HG02970 (cell line): Measurements from ENCODE around the gene NAT10.

Source experiments
- ATAC-seq: cut with Tn5 transposase; IDR thresholded peaks from one replicate; pipeline ENCODE4 v1.9.1; 2021; ENCODE audit warnings: mild to moderate bottlenecking, moderate library complexity, moderate number of reproducible peaks; ENCODE audit not compliant: unreplicated experiment, low FRiP score

Gene NAT10

DNA sequence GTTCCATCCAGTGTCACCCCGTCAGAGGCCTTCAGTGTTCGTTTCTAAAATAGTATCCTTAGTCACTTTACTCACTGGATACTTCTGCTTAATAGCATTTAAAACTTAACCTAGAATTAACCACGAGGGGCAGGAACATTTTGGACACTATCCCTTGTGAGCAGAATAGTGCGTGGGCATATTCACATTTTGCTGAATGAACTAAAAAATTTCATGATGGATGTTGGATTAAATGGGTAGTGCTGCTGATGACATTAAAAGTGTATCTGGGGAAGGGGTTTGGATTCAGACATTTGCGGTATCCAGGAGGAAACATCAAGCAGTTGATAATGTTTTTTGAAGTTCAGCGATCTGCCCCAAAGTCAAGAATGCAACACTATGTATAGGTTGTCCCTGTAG lies 750 bp upstream of the NAT10 start:
- ATAC-seq, result no peak

DNA sequence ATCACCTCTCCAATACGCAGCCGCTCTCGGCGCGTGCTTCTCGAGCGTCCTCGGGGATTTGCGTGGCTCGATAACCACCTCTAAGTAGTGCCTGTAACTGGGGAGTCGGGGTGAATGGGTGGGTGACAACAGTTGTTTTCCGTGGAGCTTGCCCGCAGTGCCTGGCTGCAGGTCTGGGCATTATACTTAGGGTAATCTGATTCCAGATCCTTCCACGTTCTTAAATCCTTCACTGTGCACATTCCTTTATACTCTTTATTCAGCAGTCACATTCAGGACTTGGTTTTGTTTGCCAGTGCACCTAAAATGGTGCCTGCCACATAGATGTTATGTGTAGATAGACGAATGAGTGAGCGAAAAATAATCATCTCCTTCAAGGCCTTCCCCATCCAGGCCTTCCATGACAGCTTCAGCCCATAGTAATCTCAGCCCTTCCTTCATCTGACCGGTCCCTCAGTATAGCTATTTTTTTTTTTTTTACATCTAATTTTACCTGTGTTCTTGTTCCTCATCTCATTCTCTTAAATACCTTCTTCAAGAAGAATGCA lies 602 bp downstream of the NAT10 start:
- no peak for ATAC-seq

DNA sequence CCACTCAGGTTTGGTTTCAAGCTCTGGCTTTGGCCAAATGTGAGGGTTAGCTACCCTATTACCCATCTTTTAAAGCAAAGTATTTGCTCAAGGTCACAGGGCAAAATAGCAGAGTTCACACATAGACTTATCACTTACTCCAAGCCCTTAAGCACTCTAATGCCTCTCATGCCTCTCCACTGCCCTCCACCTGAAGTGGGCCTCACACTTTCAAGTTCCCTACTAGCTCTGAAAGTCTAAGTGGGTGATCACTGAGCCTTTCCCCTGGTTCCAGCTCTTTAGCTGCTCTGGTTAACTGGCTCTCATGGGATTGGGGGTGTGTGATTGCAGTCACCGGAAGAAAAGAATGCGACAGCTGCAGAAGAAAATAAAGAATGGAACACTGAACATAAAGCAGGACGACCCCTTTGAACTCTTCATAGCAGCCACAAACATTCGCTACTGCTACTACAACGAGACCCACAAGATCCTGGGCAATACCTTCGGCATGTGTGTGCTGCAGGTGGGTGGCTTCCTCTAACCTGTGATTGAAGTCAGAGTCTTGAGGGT lies 6.4 kb downstream of the NAT10 start:
- ATAC-seq, result no peak

DNA sequence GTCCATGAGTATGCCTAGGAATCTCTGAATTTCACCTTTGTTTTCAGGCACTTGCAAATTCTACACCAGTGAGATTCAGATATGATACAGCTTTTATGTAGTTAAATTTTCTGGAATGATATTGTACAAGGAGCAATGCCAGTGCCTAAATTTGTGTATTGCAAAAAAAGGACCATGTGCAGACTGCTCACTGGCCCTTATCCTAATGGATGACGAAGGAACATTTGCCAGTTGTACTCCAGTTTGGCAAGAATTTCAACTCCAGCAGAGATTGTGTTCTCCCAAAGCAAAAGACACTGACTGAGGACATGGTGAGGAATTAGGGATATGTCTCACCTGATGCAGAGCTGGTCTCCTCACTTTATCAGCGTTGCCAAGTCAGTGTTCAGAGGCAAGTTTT lies 8.6 kb downstream of the NAT10 start:
- no peak for ATAC-seq

GRCh38 chr11:34114471-34114870 lies 9.0 kb downstream of the NAT10 start:
- no peak for ATAC-seq

- no peak for ATAC-seq
These were observed 15.2 kb downstream of the NAT10 start for GRCh38 chr11:34120651-34121050.

DNA sequence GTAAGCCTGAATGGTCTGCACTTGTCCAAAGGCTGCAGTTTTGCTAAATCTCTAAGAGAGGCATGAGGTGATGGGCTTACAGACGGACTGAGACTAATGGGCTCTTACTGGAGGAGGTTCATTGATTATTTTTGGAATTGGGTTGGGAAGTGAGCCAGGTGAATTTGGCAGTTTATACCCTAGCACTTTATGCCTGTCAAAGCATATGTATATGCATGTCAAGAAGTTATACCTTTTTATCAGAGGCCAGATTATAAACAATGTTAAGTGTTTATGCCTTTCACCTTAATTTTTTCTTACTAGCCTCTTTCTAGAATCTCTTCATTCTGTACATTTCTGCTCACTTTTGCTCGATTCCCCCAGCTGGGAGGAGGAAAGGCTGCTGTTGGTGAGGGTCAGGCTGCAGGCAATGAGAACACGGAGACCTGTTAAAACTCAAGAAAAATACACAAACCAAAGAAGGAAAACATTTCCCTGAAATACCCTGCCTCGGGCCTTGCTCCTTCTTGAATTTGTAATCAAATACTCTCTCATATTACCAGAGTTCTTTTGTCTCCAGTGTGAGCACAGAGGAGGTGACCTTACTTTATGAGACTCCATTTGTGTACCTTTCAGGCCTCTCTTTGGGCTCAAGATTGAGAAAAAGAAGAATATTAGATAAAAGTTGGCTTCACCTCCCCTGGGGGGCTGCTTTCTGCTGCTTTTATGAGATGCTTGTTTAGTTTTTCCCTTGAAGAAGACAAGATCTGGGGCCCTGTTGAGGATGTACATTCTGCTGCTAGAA lies 19.6 kb downstream of the NAT10 start:
- no peak for ATAC-seq

GRCh38 chr11:34126959-34127848 lies 21.8 kb downstream of the NAT10 start:
- no peak for ATAC-seq

DNA sequence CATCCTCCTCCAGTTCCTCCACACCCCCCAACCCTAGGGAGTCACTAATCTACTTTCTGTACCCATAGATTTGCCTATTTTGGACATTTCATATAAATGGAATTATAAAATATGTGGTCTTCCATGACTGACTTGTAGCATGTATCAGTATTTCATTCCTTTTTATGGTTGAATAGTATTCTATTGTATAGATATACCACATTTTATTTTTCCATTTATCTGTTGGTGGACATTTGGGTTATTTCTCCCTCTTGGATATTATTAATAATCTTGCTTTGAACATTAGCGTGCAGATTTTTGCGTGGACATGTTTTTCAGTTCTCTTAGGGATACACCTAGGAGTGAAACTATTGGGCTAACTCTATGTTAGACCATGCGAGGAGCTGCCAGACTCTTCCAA lies 23.4 kb downstream of the NAT10 start:
- ATAC-seq, result no peak

DNA sequence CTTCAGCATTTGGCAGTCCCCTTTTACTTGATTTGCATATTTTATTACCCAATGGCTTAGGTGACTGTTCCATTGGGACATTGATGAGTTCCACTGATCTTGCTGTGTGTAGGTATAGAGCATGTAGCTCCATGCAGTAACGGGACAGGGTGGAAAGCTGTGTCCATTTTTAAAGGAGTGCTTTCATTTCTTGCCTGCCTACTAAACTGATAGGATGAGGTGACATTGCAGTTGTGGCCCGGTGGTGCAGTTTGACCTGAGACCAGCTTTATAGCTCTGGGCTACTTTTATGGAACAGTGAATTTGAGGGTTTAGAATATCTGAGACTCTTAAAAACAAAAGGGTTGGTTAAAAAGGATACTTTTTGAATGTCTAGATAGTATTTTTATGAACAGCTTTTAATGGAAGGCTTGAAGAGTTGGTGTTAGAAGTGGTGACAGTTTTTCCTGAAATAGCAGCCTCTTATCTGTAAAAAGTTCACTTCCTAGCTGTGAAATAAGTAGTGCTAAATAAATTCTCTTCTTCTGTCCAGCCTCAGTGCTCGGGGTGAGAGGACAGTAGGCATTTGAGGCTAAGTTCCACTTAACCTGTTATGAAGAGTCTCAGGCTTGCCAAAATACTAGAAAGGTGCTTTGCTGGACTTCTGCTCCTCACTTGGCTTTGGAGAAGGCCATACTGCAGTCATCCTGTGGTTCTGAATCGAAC lies 27.0 kb downstream of the NAT10 start:
- no peak for ATAC-seq

GRCh38 chr11:34134765-34135164 lies 29.3 kb downstream of the NAT10 start:
- ATAC-seq, result no peak

DNA sequence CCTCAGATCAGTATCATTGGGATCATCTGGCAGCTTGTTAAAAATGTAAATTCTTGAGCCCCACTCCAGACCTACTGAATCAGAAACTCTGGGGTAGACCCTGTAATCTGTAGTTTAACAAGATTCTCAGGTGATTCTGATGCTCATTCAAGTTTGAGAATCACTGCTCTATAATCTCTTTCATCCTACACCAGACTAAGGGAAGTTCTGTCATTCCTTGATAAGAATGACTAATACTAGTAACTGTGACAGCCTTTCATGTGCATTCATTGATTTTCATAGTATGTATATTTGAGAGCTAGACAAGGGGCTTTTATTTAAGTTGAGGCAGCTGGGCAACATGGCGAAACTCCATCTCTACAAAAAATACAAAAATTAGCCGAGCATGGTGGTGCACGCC lies 30.0 kb downstream of the NAT10 start:
- no peak for ATAC-seq

DNA sequence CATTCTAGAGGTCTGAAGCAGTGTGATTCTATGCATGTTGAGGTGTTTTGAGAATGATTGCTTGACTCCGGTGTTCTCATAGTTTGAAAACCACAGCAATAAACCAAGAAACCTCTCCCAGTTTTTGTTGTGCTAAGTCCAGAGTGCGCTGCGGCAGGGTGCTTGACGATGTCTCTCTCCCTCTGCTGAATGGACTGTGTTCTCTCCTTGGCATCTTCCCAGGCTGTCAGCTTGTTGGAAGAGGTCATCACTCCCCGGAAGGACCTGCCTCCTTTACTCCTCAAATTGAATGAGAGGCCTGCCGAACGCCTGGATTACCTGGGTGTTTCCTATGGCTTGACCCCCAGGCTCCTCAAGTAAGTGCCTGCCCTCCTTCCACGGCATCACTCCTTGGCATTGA lies 31.0 kb downstream of the NAT10 start:
- no peak for ATAC-seq

- no peak for ATAC-seq
These were observed 33.9 kb downstream of the NAT10 start for GRCh38 chr11:34139346-34139745.

GRCh38 chr11:34140149-34140548 lies 34.7 kb downstream of the NAT10 start:
- no peak for ATAC-seq

GRCh38 chr11:34143048-34143447 lies 37.6 kb downstream of the NAT10 start:
- no peak for ATAC-seq

DNA sequence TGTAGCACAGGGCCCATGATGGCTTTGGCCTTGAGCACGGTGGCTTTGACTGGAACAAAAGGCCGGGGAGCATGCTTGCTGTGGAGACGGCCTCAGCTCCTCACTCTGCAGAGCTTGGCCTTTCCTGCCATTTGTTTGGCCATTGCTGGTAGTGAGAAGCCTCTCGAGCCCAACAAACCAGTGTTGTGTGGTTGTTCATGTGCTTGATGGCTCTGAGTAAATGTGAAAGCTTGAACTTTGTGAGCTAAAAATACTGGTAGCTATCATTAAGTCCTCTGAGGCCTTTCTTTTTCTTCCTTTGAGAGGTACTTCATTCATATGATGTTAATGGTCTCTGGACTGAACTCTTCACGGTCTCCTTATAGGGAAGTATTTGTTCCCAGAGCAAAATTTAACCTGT lies 39.6 kb downstream of the NAT10 start:
- ATAC-seq, result no peak

- no peak for ATAC-seq
These were observed 40.5 kb downstream of the NAT10 start for GRCh38 chr11:34145847-34146381.

GRCh38 chr11:34146411-34146810 lies 41.0 kb downstream of the NAT10 start:
- no peak for ATAC-seq

DNA sequence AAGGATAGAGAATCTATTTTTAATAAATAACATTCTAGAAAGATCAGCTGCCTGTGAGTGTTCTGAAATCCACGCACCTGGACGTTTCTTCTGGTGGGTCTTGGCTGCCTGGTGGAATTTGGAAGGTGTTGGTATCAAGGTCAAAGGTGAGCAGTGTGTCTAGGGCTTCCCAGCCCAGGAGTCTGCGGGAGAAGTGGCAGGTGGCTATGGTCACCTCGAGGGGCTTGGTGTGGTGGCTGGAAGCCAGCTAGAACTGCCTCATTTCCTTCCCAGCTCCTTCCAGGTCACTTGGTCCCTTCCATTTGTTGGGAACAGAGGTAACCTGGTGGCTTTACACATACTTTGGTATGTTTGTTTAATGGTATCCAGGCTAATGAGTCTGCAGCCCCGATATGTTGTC lies 41.4 kb downstream of the NAT10 start:
- no peak for ATAC-seq
